ENCODE results near the gene RAB5B.

The RAB5B gene

GRCh38 chr12:55930771-55931316 lies 43.0 kb upstream of the RAB5B start, which contains the start of gene DGKA:
Gene DGKA (plus strand): TSS chr12:55931162. CDS start chr12:55936504, 5,342 bp downstream.
- peak; percentile 61 for TF ChIP-seq CTCF (IDR thresholded peaks at IDR 0.05)

- no peak for TF ChIP-seq CTCF (IDR thresholded peaks at IDR 0.05)
These were observed 42.5 kb upstream of the RAB5B start for GRCh38 chr12:55931317-55931779.

- no peak for TF ChIP-seq CTCF (IDR thresholded peaks at IDR 0.05)
These were observed 41.9 kb upstream of the RAB5B start for GRCh38 chr12:55931780-55932550.

- TF ChIP-seq CTCF (IDR thresholded peaks at IDR 0.05) = no peak
These were observed 41.3 kb upstream of the RAB5B start for GRCh38 chr12:55932551-55932910.

GRCh38 chr12:55933169-55933798 lies 40.6 kb upstream of the RAB5B start:
- TF ChIP-seq CTCF (IDR thresholded peaks at IDR 0.05) = no peak

GRCh38 chr12:55933799-55934742 lies 39.8 kb upstream of the RAB5B start:
- no peak for TF ChIP-seq CTCF (IDR thresholded peaks at IDR 0.05)

- no peak for TF ChIP-seq CTCF (IDR thresholded peaks at IDR 0.05)
These were observed 39.1 kb upstream of the RAB5B start for GRCh38 chr12:55934773-55935172.
